Left renal cortex interstitium (tissue), 4 donors: ENCODE data around the gene ZNF367. TPM values are rescaled to one million over a fixed set of nuclear protein-coding genes. Genes with fewer than 3 reads are reported as not detected.

ENCODE experiments used
- DNase-seq, 4 donors: peaks; one replicate each; pipeline ENCODE4 v3.0.0-alpha.2; 2013; ENCODE audit warnings: low read depth in 4 of 4, low spot score in 2 of 4, missing footprints in 1 of 4
- polyA plus RNA-seq, 4 donors: library from polyadenylated mRNA; unstranded; fragments of 120-200 nt; gene quantifications; one replicate each; pipeline ENCODE4 v1.2.1, GENCODE V29; 2013; ENCODE audit not compliant: insufficient read length in 4 of 4

The ZNF367 gene
- polyA plus RNA-seq, 4 donors, result 9.0 to 11.8 (median 9.6) TPM

DNA sequence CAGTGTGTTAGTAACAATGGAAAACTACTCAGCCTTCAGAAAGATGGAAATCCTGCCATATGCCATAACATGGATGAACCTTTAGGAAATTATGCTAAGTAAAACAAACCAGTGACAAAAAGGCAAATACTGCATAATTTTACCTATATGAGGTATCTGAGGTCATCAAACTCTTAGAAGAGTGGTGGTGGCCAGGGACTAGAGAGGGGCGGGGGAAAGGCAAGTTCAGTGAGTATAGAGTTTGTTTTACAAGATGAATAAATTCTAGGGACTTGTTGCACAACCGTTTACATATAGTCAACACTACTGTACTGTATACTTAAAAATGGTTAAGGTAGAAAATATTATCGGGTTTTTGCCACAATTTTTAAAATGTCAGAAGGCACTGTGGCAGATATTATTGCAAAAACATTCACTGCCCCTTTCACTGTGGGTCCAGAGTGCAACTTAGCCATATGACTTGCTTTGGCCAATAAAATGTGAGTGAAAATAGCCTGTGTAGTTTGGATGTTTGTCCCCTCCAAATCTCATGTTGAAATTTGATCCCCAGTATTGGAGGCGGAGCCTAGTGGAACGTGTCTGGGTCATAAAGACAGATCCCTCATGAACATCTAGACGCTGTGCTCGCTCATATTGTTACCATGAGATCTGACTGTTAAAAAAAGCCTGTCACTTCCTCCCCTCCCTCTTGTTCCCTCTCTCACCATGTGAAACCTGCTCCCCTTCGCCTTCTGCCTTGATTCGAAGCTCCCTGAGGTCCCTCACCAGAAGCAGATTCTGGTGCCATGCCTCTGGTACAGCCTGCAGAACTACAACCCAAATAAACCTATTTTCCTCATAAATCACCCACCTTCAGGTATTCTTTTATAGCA is 9.5 kb downstream of the ZNF367 start:
- no peak for DNase-seq

GRCh38 chr9:96400132-96400910 is 17.8 kb downstream of the ZNF367 start:
- DNase-seq, result no peak

GRCh38 chr9:96399325-96399633 is 18.9 kb downstream of the ZNF367 start:
- no peak for DNase-seq

DNA sequence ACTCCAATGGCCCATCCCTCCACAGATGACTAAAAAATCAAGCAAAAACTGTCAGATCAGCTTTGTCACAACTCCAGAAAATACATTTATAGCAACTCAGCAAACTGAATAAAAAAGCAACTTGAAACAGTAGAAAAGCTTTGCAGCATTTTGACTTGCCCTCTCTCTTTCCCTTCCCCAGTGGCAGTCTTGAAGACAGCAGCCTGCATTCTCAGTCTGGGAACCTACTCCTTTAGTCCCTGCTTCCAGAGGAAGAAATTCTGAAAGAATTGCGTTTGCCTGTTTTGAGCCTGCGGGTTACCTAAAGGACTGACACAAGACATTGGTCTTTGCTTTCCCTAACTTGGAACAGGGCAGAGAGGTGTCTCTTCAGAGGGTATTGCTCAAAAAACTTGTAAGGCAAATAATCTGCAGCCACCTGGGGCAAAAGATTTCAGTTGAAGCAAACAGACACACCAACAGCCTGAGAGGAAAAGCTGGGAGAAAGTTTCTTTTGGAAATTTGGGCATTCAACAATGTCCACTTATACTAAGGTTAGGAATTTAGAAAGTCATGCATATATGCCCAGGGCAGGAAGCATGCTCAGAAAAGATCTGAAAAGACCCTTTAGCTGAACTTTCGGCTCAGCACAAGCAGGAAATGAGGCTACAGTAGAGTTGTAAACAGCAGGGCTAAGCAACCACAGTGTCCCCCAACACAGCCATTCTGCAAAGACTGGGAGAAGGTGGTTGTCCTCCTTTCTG is 19.4 kb downstream of the ZNF367 start:
- no peak for DNase-seq

DNA sequence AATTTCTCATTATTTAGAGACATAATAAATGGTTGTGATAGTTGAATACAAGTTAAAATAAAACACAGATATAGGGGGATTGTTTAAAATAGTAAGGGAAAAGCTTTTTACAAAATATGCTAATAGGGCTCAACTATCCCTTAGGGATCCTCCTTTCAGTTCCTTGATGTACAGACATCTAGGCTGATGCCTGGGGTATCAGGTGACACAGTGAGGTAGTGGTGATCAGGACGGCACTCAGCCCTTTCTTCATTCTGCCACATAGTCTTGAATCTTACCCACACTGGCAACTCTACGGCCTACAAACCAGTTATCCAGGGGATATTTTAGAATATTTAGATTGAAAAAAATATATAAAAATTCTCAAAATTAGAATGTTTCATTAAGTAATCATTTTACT is 22.2 kb downstream of the ZNF367 start:
- no peak for DNase-seq

- DNase-seq, result no peak
These were observed 23.2 kb downstream of the ZNF367 start for GRCh38 chr9:96394832-96395496.

- no peak for DNase-seq
These were observed 25.9 kb downstream of the ZNF367 start for GRCh38 chr9:96392263-96392662.

DNA sequence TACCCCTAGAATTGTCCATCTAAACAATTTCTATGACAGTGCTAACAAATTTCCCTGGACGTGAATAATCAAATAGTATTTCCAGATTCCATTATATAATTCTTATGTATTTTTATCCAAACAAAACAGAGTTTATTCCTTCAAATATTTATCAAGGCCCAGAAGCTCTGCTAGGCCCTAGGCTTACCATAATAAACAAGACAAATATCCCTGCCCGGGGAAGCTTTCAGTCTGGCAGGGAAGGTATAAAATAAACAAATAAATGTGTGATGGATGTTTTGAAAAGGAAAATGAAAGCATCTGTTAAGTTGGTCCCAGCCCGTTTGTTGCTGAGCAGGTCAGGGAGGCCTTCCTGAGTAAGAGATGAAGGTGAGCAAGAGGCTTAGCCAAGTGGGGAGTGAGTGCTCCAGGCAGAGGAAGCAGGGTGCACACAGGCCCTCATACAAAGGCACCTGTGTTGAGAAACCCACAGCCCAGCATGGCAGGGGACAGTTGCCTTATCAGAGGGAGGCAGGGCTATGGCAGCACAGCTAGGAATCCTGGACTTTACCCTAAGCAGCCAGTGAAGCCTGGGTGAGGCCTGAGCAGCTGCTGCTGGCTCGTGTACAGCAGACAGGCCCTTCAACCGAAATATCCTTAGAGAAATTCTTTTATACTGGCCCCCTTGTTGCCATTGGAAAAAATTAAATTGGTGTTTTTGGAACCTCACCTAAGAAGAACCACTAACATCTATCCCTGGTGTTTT is 27.0 kb downstream of the ZNF367 start:
- DNase-seq, result no peak

DNA sequence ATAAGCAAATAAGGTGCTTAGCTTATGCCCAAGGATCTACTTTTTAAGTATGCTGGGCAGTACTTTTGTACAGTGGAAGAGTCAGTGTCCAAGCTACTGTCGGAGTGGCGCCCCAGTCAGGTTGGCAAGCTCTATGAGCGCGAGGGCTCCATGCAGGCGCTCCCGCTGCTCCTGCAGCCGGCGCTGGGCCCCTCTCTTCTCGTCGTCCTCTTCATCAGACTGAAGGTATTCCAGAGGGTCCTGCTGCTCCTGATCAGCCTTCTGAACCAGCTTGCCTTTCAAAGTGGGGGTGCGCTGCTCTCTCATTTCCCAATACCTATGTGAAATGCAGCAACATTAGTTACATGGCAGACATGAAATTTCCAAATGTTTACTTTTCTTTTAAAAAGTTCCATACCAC is 30.0 kb downstream of the ZNF367 start:
- no peak for DNase-seq

GRCh38 chr9:96386157-96386556 is 32.0 kb downstream of the ZNF367 start:
- no peak for DNase-seq

GRCh38 chr9:96383165-96383942 is 34.8 kb downstream of the ZNF367 start, which contains the start of gene SLC35D2:
SLC35D2 (minus strand) TSS chr9:96383711; CDS start chr9:96383634, 77 bp downstream.
- DNase-seq, result peak in 2 of 4 donors; percentile 26 to 38

DNA sequence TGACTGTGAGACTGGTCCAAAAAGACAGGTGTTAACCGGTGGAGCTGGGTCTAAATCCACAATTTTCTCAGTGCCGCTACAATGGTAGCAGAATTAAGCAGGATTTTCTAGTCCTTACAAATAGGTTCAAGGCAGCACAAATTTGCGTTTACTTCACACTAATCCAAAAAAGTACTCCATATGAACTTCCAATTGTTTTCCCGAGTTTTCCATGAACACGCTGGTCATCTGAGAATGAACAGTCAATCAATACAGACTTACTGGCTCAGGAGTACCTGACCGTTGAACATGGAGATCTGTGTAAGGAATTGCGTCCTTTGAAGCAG is 35.4 kb downstream of the ZNF367 start:
- no peak for DNase-seq

GRCh38 chr9:96382175-96382574 is 36.0 kb downstream of the ZNF367 start:
- no peak for DNase-seq

- no peak for DNase-seq
These were observed 36.5 kb downstream of the ZNF367 start for GRCh38 chr9:96381696-96382095.

DNA sequence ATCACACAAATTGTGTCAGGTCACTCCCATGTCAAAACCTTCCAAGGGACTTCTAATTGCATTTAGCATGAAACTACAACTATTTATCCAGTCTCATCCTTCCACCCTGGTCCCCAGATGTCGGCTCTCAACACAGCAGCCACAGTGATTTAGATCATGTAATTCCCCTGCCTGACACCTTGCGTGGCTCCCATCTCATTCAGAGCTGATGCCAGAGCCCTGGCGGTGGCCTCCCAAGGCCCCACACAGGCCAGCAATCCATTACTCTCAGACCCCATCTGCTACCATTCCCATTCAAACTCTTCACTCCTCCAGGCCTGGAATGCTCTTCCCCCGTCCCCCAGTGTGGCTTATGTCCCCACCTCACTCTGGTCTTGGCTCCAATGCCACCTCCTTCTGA is 37.0 kb downstream of the ZNF367 start:
- DNase-seq, result no peak

DNA sequence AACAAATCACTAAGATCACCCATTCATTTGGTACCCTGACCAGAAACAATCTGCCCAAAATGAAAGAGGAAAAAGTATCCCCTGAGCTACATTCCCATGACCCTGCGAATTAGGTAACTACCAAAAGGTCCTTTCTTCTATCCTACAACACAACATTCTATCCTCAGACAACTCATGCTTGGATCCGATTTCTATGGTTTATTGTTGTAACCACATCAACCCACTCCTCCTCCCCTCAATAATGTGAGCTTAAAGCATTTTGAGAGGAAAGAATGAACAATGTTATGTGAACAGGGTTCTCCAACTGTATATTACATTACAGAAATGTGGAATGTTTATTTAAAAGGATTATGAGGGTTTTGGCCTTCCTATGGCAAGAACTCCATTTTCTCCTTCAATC is 38.7 kb downstream of the ZNF367 start:
- DNase-seq, result no peak

GRCh38 chr9:96378187-96378586 is 40.0 kb downstream of the ZNF367 start:
- no peak for DNase-seq

DNA sequence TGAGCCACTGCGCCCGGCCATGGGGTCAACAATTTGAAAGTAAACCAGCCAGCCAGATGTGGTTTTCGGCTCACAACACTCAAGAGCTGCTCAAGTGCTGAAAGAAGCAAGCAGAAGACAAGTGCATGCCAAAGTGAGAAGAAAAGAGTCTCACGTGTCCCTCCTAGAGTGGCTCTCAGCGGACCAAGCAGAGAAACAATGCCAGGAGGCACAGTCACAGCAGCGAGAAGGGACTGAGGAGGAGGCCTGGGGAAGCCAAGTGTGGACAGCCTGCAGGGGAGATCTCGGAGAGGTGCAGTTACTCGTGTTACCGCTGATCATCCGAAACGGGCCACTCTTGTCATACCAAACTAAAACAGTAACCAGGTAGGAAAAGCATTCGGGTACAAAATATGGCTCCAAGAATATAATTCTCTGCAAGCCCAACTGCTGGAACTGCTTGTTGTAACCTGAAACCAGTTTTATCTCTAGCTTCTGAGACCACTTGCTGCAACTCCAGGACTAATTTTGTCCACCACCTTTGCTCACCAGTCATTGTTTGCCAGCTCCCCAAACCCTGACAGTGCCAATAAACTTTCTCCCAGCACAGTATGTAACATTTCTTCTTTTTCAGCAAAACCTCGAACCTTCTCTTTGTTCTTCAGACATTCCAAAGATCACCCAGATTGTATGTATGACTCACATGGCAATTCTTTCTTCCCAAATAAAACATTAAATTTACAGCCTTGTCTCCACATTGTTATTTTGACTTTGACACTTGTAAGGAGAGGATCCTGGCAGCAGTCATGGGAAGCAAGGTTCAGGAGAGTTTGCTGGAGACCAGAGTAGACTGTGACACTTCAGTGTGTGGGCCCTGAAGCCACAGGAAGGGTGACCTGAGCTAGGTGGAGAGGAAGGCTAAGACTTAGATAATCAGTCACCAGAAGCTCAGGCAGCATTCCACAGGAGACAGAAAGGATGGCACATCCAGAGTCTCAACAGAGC is 41.0 kb downstream of the ZNF367 start:
- DNase-seq, result no peak
